Measurements from ENCODE around the gene AP3S2.
A peak's percentile ranks its signal among the peaks of the same experiment; 100 is the strongest.

The AP3S2 gene

DNA sequence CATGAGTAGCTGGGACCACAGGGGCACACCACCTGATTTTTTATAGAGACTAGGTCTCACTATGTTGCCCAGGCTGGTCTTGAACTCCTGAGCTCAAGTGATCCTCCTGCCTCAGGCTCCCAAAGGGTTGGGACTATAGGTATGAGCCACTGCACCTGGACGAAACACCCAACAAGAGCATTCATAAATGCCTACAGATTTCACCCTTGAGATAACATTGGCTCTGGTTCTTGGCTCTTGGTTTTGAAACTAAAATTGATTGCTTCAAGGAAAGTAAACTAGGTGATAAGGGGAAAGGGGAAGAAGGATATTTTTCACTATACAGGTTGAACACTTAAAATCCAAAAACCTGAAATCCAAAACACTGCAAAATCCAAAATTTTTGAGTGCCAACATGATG lies 10.3 kb downstream of the AP3S2 start:
- TF ChIP-seq, protein P1, sequence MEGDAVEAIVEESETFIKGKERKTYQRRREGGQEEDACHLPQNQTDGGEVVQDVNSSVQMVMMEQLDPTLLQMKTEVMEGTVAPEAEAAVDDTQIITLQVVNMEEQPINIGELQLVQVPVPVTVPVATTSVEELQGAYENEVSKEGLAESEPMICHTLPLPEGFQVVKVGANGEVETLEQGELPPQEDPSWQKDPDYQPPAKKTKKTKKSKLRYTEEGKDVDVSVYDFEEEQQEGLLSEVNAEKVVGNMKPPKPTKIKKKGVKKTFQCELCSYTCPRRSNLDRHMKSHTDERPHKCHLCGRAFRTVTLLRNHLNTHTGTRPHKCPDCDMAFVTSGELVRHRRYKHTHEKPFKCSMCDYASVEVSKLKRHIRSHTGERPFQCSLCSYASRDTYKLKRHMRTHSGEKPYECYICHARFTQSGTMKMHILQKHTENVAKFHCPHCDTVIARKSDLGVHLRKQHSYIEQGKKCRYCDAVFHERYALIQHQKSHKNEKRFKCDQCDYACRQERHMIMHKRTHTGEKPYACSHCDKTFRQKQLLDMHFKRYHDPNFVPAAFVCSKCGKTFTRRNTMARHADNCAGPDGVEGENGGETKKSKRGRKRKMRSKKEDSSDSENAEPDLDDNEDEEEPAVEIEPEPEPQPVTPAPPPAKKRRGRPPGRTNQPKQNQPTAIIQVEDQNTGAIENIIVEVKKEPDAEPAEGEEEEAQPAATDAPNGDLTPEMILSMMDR (IDR thresholded peaks at IDR 0.05): no peak

DNA sequence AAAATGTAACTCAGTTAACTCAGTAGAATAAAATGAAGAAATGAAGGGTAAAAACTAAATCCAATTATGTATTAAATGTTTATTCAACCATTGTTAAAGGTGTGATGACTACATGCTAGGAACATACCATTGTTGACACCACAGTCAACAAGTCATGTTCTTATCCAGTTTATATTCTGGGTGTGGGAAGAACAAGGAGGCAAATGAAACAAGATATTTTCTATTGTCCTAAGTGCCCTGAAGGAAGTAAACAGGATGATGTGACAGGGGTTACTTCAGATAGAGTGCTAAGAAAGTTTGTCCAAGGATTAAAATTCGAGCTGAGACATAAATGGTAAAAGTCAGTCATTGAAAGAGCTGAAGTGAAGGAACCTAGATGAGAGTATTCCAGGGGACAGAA lies 13.1 kb downstream of the AP3S2 start:
- TF ChIP-seq, protein P1 (IDR thresholded peaks at IDR 0.05): no peak

DNA sequence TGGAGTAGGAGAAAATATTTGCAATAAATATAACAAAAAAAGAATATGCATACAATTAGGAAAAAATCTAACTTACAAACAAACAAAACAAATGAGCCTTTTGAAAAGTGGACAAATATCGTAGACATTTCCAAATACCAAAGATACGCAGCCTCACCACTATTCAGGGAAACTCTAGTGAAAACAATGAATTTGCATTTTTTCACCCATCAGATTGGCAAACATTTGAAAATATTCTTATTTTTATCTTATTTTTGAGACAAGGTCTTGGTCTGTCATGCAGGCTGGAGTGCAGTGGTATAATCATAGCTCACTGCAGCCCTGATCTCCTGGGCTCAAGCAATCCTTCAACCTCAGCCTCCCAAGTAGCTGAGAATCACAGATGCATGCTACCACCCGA lies 15.5 kb downstream of the AP3S2 start:
- TF ChIP-seq, protein P1 (IDR thresholded peaks at IDR 0.05): no peak

DNA sequence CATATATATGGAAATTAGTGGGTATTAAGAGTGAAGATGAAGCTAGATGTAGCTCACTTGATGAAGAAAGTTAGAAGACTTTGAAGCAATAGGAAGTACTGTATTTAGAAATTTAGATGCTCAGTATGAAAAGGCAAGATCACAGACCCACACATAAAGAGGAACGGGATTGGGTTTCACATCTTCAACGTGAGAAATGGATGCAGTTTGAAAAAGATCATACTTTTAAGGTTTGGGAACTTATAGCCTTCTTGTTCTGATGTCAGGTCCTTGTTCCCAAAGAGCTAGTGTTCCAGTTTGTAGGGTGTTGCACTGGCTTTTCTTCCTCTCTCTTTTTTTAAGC lies 16.7 kb downstream of the AP3S2 start:
- TF ChIP-seq, protein P1 (IDR thresholded peaks at IDR 0.05): no peak

DNA sequence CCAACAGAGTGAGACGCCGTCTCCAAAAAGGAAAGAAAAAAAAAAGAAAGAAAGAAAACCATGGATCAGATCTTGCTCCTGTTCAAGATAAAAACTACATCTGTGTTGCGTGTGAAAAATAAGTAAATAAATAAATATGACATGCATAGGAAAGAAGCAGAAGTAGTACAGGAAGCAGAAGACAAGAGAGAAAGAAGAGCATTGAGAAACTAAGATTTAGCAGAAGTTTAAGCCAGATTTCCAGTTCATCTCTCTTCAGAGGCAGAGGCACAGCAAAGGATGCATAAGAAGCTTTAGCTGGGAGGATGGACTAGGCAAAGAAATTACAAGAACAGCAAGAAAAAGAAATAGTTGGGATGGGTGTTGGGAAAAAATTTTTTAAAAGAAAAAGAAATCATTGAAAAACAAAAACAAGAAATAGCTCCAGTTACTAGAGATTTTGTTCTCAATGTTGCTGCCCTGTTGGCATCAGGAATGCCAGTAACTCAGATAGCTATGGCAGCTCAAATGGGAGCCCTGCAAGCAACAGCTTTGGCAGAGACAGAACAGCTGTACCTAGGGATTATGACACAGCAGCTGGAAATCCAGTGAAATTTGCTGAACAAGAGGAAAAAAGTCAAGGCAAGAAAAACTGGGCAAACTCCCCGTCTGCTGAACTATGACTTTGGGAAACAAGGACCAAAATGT lies 17.3 kb downstream of the AP3S2 start:
- TF ChIP-seq, protein P1 (IDR thresholded peaks at IDR 0.05): no peak

DNA sequence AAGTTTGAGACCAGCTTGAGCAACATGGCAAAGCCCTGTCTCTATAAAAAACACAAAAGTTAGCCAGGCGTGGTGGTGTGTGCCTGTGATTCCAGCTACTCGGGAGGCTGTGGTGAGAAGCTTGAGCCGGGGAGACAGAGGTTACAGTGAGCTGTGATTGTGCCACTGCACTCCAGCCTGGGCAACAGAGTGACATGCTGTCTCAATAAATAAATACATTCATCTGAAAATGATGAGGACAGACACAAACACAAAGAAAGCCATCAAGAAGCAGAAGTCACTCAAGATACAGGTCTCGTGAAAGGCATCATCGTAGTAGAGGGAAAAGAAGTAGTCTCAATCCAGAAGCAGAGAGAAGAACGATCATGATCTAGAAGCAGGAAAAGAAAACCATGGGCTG lies 18.1 kb downstream of the AP3S2 start:
- TF ChIP-seq, protein P1 (IDR thresholded peaks at IDR 0.05): no peak

DNA sequence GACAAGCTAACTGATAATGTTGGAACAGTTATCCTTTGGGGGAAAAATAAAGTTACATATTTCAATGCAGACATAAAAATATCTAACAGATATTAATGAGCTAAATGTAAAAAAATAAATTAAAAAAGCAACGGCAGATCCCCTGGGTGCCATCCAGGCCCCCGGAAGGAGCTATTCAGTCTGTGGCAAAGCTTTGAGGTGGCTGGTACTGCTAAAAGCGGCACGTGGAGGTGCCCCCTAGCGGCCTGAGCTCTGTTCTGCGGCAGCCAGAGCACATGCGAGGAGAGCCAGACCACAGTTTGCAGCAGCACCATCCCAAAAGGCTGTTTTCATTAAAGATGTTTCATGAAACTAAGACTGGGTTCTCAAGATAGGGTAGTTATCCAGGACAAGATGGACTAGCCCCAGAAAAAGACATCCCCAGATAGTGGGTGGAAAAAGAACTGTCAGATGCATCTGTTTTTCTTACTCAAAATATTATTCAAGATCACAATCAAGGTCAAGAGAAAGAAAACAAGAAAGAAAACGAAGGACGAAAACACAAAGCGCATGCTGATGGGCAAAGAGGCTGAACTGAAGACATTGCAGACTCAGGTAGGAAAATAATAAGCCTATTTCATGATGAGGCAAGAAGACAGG lies 18.7 kb downstream of the AP3S2 start:
- TF ChIP-seq, protein P1 (IDR thresholded peaks at IDR 0.05): peak; percentile 98
